Body of pancreas (tissue), 4 donors: ENCODE measurements around the gene KIAA1671.

Experiments used
- POLR2A ChIP-seq, 3 donors: fragments of 450-650 bp; IDR thresholded peaks; one replicate each; pipeline ENCODE4 v1.6.1; 2016; ENCODE audit warnings: antibody characterized with exemption in 3 of 3, mild to moderate bottlenecking in 2 of 3
- TF ChIP-seq, protein P1 (sequence below), 7 experiments: fragments of 450-650 bp in 4 of 7; fragments of 200-600 bp in 3 of 7; sonication (generic) in 3 of 7; IDR thresholded peaks; one replicate each; pipeline ENCODE4 v1.5.1; 2016 to 2019; ENCODE audit warnings: antibody characterized with exemption in 7 of 7

GRCh38 chr22:25161017-25161915, 208.8 kb downstream of the KIAA1671 start:
- TF ChIP-seq POLR2A (IDR thresholded peaks at IDR 0.05) = no peak
- TF ChIP-seq, protein P1, sequence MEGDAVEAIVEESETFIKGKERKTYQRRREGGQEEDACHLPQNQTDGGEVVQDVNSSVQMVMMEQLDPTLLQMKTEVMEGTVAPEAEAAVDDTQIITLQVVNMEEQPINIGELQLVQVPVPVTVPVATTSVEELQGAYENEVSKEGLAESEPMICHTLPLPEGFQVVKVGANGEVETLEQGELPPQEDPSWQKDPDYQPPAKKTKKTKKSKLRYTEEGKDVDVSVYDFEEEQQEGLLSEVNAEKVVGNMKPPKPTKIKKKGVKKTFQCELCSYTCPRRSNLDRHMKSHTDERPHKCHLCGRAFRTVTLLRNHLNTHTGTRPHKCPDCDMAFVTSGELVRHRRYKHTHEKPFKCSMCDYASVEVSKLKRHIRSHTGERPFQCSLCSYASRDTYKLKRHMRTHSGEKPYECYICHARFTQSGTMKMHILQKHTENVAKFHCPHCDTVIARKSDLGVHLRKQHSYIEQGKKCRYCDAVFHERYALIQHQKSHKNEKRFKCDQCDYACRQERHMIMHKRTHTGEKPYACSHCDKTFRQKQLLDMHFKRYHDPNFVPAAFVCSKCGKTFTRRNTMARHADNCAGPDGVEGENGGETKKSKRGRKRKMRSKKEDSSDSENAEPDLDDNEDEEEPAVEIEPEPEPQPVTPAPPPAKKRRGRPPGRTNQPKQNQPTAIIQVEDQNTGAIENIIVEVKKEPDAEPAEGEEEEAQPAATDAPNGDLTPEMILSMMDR (IDR thresholded peaks at IDR 0.05) = no peak
